Measurements from ENCODE around the gene CTNNA1.

CTNNA1 gene

DNA sequence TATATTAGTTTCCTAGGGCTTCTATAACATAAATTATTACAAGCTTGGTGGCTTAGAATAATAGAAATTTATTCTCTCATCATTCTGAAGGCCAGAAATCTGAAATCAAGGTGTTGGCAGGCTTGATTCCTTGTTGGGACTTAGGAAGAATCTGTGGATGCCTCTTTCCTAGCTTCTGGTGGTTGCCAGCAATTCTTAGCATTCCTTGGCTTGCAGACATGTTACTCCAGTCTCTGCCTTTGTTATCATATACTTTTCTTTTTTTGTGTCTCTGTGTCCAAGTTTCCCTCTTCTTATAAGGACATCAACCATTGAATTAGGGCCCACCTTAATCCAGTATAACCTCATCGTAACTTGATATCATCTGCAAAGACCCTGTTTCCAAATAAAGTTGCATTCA is 31.4 kb downstream of the CTNNA1 start:
- DNase-seq (ENCODE audit: low spot score) = no peak
- TF ChIP-seq, protein P1, sequence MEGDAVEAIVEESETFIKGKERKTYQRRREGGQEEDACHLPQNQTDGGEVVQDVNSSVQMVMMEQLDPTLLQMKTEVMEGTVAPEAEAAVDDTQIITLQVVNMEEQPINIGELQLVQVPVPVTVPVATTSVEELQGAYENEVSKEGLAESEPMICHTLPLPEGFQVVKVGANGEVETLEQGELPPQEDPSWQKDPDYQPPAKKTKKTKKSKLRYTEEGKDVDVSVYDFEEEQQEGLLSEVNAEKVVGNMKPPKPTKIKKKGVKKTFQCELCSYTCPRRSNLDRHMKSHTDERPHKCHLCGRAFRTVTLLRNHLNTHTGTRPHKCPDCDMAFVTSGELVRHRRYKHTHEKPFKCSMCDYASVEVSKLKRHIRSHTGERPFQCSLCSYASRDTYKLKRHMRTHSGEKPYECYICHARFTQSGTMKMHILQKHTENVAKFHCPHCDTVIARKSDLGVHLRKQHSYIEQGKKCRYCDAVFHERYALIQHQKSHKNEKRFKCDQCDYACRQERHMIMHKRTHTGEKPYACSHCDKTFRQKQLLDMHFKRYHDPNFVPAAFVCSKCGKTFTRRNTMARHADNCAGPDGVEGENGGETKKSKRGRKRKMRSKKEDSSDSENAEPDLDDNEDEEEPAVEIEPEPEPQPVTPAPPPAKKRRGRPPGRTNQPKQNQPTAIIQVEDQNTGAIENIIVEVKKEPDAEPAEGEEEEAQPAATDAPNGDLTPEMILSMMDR (IDR thresholded peaks at IDR 0.05; ENCODE audit: extremely low read depth, insufficient read depth, missing control alignments) = no peak
- in situ Hi-C loops (cut with MboI; ENCODE audit: low pct_unique_long_range_greater_than_20kb, low sequenced_read_pairs, unreplicated experiment) = no loop called here

DNA sequence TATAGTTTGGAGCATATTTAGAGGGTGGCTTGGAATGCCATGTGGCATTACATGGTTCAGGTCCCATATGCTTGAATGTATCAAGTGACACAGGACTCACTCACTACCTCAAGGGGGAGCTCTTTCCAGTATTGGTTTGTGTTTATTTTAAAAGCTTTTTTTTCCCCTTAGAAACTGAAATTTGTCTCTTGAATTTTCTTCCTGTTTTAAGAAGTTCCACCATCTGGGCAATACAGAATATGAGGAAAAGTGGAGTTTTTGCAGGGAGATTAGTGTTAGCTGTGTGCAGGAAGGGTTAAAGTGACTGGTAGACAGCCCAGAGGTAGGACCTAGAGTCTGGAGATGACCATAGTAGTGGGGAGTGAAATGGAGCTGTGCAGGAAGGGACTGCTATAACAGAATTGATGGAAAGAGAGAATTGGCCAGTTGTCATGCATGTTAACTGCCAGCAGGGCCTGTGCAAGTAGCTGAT is 36.6 kb downstream of the CTNNA1 start:
- peak; percentile 58 for DNase-seq (ENCODE audit: low spot score)
- in situ Hi-C loops (cut with MboI; ENCODE audit: low pct_unique_long_range_greater_than_20kb, low sequenced_read_pairs, unreplicated experiment) = no loop called here
- TF ChIP-seq, protein P1 (IDR thresholded peaks at IDR 0.05; ENCODE audit: extremely low read depth, insufficient read depth, missing control alignments) = peak; percentile 61

DNA sequence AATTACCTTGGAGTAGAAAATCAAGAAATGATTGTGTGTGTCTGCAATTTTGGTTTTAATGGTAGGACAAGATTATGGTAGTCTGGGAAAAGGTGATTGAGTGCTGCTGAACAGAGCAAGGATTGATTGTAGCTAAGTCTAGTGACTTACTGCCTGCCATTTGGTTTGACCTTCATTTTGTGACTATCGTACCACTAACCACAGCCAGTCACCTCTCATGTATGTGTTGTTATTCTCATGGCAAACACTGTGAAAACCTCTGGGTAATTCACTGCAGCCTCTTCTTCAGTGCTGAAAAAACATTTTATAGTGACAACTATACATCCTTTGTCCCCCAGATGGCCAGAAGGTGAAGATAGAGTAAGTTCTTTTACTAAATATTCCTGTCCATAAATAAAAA is 37.5 kb downstream of the CTNNA1 start:
- TF ChIP-seq, protein P1 (IDR thresholded peaks at IDR 0.05; ENCODE audit: extremely low read depth, insufficient read depth, missing control alignments) = no peak
- in situ Hi-C loops (cut with MboI; ENCODE audit: low pct_unique_long_range_greater_than_20kb, low sequenced_read_pairs, unreplicated experiment) = no loop called here
- DNase-seq (ENCODE audit: low spot score) = no peak

DNA sequence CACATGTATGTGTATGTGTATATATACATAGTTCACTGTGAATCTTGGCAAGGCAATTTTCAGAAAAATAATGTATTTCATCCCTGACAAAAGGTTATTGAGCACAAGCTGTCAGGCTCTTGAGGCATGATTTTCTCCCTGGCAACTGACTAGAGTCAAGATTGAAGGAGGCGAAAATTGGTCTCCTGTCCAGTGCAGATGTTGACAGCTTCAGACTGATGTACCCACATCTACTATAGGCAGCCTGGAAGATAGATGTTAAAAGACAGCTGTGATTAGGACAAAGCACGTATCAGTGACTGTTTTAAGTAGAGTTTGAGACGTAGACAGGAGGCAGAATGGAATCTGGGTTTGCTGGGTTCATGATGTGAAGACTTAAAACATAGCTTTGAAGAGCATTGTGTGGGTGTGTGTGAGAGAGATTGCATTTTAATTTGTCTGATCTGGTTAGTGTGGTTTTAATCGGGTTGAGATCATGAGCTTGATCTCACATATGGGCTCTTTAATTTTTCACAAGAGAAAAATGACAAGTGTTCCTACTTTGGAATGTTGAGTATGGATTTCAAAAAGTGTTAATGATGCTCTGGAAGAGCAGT is 39.1 kb downstream of the CTNNA1 start:
- in situ Hi-C loops (cut with MboI; ENCODE audit: low pct_unique_long_range_greater_than_20kb, low sequenced_read_pairs, unreplicated experiment) = no loop called here

DNA sequence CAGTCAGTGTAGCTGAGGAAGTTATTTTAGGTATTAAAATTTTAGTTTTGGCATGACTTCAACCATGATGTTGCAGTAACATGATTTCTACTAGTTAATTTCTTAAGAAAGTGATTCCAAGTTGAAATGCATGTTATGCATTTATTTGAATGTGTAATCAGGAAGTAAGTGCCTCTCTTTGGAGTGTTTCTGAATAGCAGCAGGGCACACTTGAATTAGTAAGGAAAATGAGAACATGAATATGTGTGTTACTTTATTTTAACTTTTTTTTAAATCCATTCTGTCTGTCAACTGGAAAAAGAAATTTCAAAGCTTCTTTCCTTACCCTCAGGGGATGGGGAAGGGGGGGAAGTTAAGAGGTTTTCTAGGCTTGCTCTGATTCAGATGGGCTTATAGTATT is 40.4 kb downstream of the CTNNA1 start:
- DNase-seq (ENCODE audit: low spot score) = no peak
- in situ Hi-C loops (cut with MboI; ENCODE audit: low pct_unique_long_range_greater_than_20kb, low sequenced_read_pairs, unreplicated experiment) = no loop called here
- TF ChIP-seq, protein P1 (IDR thresholded peaks at IDR 0.05; ENCODE audit: extremely low read depth, insufficient read depth, missing control alignments) = no peak

More for the DNA sequence above, 39.1 kb downstream of the CTNNA1 start:
- TF ChIP-seq, protein P1 (IDR thresholded peaks at IDR 0.05; ENCODE audit: extremely low read depth, insufficient read depth, missing control alignments) = no peak
- no peak for DNase-seq (ENCODE audit: low spot score)

DNA sequence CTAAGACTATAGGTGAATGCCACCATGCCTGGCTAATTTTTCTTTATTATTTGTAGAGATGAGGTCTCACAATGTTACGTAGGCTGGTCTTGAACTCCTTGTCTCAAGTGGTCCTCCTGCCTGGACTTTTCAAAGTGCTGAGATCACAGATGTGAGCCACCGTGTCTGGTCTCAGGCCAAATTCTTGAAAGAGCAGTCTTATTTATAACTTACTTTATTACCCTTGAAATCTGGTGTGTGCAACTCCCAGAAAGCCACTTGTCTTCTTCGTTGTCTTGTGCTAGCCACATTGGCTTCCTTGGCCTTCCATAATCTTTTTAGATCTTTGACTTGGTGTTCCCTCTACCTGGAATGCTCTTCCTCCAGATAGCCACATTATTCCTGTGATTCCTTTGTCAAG is 50.1 kb downstream of the CTNNA1 start:
- no peak for DNase-seq (ENCODE audit: low spot score)
- in situ Hi-C loops (cut with MboI; ENCODE audit: low pct_unique_long_range_greater_than_20kb, low sequenced_read_pairs, unreplicated experiment) = loop anchor here (25.0 kb wide), 1 partner anchor 459 kb away; no protein-coding TSS in a partner anchor
- TF ChIP-seq, protein P1 (IDR thresholded peaks at IDR 0.05; ENCODE audit: extremely low read depth, insufficient read depth, missing control alignments) = no peak

All from GM13977 (cell line).